Spleen (tissue), 11 donors: Measurements from ENCODE around the gene STON1. TPM values are rescaled to one million over a fixed set of nuclear protein-coding genes. Genes with fewer than 3 reads are reported as not detected.

Experiments used
- DNase-seq: peaks from one replicate; pipeline ENCODE4 v3.0.0-alpha.2; 2020
- H3K27ac ChIP-seq, 8 donors: fragments of 200-600 bp; sonication (generic) in 7 of 8; 1 replicate in 4 of 8; 2 replicates in 4 of 8; pipeline versions ENCODE4 v1.5.0 to v1.8.0; 2016 to 2021; ENCODE audit warnings: inconsistent platforms in 4 of 8, mild to moderate bottlenecking in 4 of 8, moderate library complexity in 1 of 8
- H3K27me3 ChIP-seq, 7 donors: fragments of 200-600 bp; sonication (generic) in 6 of 7; replicated peaks in 1 of 7; 1 replicate in 4 of 7; 2 replicates in 3 of 7; pipeline versions ENCODE4 v1.5.0 to v1.8.0; 2016 to 2021; ENCODE audit warnings: inconsistent platforms in 3 of 7, mild to moderate bottlenecking in 1 of 7
- H3K36me3 ChIP-seq, 6 donors: fragments of 200-600 bp; sonication (generic) in 5 of 6; 1 replicate in 4 of 6; 2 replicates in 2 of 6; pipeline versions ENCODE4 v1.5.0 to v1.8.0; 2016 to 2021; ENCODE audit warnings: inconsistent platforms in 2 of 6
- H3K4me1 ChIP-seq, 6 donors: fragments of 200-600 bp; sonication (generic) in 5 of 6; 1 replicate in 3 of 6; 2 replicates in 3 of 6; pipeline versions ENCODE4 v1.5.0 to v1.8.0; 2016 to 2021; ENCODE audit warnings: inconsistent platforms in 3 of 6
- H3K4me3 ChIP-seq, 8 donors: fragments of 200-600 bp; sonication (generic) in 7 of 8; 1 replicate in 4 of 8; 2 replicates in 4 of 8; pipeline versions ENCODE4 v1.5.0 to v1.8.0; 2016 to 2021; ENCODE audit warnings: inconsistent platforms in 4 of 8, mild to moderate bottlenecking in 4 of 8, moderate library complexity in 2 of 8
- H3K9me3 ChIP-seq, 8 donors: fragments of 200-600 bp; sonication (generic) in 7 of 8; 1 replicate in 4 of 8; 2 replicates in 4 of 8; pipeline versions ENCODE4 v1.5.0 to v1.8.0; 2016 to 2021; ENCODE audit warnings: inconsistent platforms in 4 of 8
- POLR2A ChIP-seq, 3 donors: fragments of 450-650 bp; IDR thresholded peaks; one replicate each; pipeline ENCODE4 v1.5.1; 2017; ENCODE audit warnings: antibody characterized with exemption in 3 of 3, mild to moderate bottlenecking in 1 of 3
- POLR2AphosphoS5 ChIP-seq, 3 donors: sonication (generic); formaldehyde crosslinking; IDR thresholded peaks; one replicate each; pipeline ENCODE4 v1.5.1; 2017; ENCODE audit warnings: antibody characterized with exemption in 3 of 3
- WGBS, 5 donors: extraction: QIAGEN DNeasy Blood & Tissue Kit in 3 of 5; methylation state at CpG; one replicate each; pipeline versions ENCODE4 v1.1.5 to v1.1.7; 2013 to 2018; 5-methylcytosine and 5-hydroxymethylcytosine counted together
- intact Hi-C: fragments of 100-400 bp; cut with DNase I; formaldehyde crosslinking; loops from one replicate; pipeline ENCODE4 v1.15.0; 2023; ENCODE audit warnings: low total_unique reads
- polyA plus RNA-seq, 3 donors: library from polyadenylated mRNA; stranded (reverse); fragments of 200-250 nt; gene quantifications; one replicate each; pipeline ENCODE4 v1.2.1, GENCODE V29; 2013
- total RNA-seq, 7 donors: library from RNA; depleted of rRNA in 3 of 7; stranded (reverse); fragments of >200 nt in 3 of 7; fragmentation: NEBNext Ultra II Directional in 4 of 7; extraction: Animal tissue kit (Norgen Biotek cat#: 25700) in 4 of 7; gene quantifications; one replicate each; pipeline versions ENCODE4 v1.1.0 to v1.2.1, GENCODE V29; 2016 to 2021
- TF ChIP-seq, protein P1 (sequence below), 11 experiments: fragments of 200-600 bp in 7 of 11; fragments of 450-650 bp in 4 of 11; sonication (generic) in 4 of 11; IDR thresholded peaks in 8 of 11; conservative IDR thresholded peaks in 3 of 11; 1 replicate in 7 of 11; 2 replicates in 4 of 11; pipeline versions ENCODE4 v1.4.0 to v1.8.0; 2016 to 2021; ENCODE audit warnings: antibody characterized with exemption in 11 of 11, inconsistent platforms in 4 of 11, mild to moderate bottlenecking in 1 of 11
- donor health status: healthy with polysubstance abuse.
- donor health status: DM: no; HTN: no; CAD: no; lungs with moderate emphysema.
- donor health status: DM: no; HTN: no; CAD: no.
- donor health status: Bipolar disorder and iron deficiency.
- donor health status: healthy.
- donor health status: DM: no; HTN: no; CAD: no.
- donor health status: DM: yes; HTN: yes; CAD: no.

Gene STON1
- total and polyA plus RNA-seq, 10 donors: 2.1 to 31.0 (median 20.4) TPM

GRCh38 chr2:48560546-48561209 lies 30.7 kb downstream of the STON1 start:
- TF ChIP-seq POLR2A (IDR thresholded peaks at IDR 0.05) (no peak), POLR2AphosphoS5 (IDR thresholded peaks at IDR 0.05) (no peak)
- TF ChIP-seq, protein P1, sequence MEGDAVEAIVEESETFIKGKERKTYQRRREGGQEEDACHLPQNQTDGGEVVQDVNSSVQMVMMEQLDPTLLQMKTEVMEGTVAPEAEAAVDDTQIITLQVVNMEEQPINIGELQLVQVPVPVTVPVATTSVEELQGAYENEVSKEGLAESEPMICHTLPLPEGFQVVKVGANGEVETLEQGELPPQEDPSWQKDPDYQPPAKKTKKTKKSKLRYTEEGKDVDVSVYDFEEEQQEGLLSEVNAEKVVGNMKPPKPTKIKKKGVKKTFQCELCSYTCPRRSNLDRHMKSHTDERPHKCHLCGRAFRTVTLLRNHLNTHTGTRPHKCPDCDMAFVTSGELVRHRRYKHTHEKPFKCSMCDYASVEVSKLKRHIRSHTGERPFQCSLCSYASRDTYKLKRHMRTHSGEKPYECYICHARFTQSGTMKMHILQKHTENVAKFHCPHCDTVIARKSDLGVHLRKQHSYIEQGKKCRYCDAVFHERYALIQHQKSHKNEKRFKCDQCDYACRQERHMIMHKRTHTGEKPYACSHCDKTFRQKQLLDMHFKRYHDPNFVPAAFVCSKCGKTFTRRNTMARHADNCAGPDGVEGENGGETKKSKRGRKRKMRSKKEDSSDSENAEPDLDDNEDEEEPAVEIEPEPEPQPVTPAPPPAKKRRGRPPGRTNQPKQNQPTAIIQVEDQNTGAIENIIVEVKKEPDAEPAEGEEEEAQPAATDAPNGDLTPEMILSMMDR (IDR thresholded peaks at IDR 0.05 in 8 of 11, conservative IDR thresholded peaks at IDR 0.05 in 3 of 11): no peak
- no peaks in the 10 kb centered on the region for H3K4me1 ChIP-seq
- H3K9me3 ChIP-seq: no peaks in the 10 kb centered on the region
- 64 to 81% (median 70%) methylated on average over 5 of the region's 5 CpGs for WGBS, 5 donors
- no peaks in the 10 kb centered on the region for H3K27me3 ChIP-seq
- no peaks in the 10 kb centered on the region for H3K36me3 ChIP-seq
- H3K27ac ChIP-seq: no peak overlapping the region
- no peak overlapping the region for H3K4me3 ChIP-seq
- intact Hi-C loops: no loop called here
- no peak for DNase-seq

DNA sequence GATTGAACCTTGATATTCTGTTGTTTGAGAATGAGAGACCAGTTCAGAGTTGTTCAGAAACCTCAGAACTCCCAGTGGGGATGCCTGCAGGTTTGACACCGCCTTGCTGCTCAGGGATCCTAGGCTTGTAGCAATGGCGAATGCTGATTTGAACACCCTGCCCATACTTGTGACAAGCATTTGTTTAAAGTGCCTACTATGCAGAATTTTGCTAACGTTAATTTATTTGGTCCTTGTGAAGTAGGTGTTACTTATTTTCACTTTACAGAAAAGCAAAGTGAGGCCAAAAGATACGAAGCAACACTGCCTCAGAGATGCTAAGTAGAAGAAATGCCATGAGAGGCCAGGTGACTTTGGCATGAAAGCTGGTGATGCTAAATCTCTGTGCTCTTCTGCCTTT lies 32.3 kb downstream of the STON1 start:
- no peak overlapping the region for H3K4me3 ChIP-seq
- WGBS, 5 donors: 89 to 95% (median 93%) methylated on average over 4 of the region's 4 CpGs
- H3K4me1 ChIP-seq: peaks cover 0 to 4% (median 0%) of the 10 kb centered on the region in 6 donors
- H3K27ac ChIP-seq: no peak overlapping the region
- H3K27me3 ChIP-seq: no peaks in the 10 kb centered on the region
- H3K36me3 ChIP-seq: no peaks in the 10 kb centered on the region
- H3K9me3 ChIP-seq: no peaks in the 10 kb centered on the region
- no peak for TF ChIP-seq POLR2A (IDR thresholded peaks at IDR 0.05)
- TF ChIP-seq POLR2AphosphoS5 (IDR thresholded peaks at IDR 0.05): no peak
- TF ChIP-seq, protein P1 (IDR thresholded peaks at IDR 0.05 in 8 of 11, conservative IDR thresholded peaks at IDR 0.05 in 3 of 11): no peak
- intact Hi-C loops: no loop called here
- DNase-seq: no peak

DNA sequence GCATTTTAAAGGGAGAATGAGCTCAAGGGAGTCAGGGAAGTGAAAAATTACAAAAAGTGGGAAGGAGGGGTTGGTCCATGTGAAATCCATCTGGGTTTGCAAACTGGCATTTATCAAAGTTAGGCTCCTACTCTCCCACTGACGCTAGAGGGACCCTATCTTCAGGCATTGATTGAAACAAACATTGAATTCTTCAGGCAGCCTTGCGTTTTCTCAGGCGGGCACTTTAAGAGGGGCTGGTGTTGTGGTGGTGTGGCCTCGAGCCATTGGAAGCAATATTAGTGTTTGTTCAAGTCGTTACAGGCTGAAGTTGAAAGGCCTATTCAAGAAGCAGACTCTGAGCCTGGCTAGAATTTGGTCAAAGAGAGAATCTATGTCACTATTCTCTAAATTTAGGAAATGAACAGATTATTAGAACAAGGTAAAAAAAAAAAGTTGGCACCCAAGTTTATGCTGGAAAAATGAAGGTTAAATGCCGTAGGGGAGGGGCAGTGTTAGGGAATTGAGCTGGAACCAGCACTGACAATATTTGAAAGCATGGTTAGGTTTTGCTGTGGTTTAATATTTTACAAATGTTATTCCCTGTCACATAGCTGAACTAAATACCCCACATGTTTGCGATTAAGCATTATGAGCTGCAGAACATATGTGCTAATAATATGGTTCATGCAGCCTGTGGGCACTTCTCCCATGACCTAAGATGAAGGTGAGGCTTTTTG lies 36.8 kb downstream of the STON1 start:
- H3K9me3 ChIP-seq: no peaks in the 10 kb centered on the region
- H3K4me1 ChIP-seq: peaks cover 0 to 14% (median 4%) of the 10 kb centered on the region in 6 donors
- intact Hi-C loops: no loop called here
- no peaks in the 10 kb centered on the region for H3K27me3 ChIP-seq
- TF ChIP-seq POLR2A (IDR thresholded peaks at IDR 0.05): no peak
- TF ChIP-seq, protein P1 (IDR thresholded peaks at IDR 0.05 in 8 of 11, conservative IDR thresholded peaks at IDR 0.05 in 3 of 11): peak in 2 of 11 experiments; percentile 11 to 15
- H3K27ac ChIP-seq: peak overlapping the region in 2 of 8 donors; percentile 55 to 69
- WGBS, 5 donors: 64 to 72% (median 69%) methylated on average over 7 of the region's 7 CpGs
- H3K36me3 ChIP-seq: no peaks in the 10 kb centered on the region
- H3K4me3 ChIP-seq: no peak overlapping the region
- DNase-seq: no peak

DNA sequence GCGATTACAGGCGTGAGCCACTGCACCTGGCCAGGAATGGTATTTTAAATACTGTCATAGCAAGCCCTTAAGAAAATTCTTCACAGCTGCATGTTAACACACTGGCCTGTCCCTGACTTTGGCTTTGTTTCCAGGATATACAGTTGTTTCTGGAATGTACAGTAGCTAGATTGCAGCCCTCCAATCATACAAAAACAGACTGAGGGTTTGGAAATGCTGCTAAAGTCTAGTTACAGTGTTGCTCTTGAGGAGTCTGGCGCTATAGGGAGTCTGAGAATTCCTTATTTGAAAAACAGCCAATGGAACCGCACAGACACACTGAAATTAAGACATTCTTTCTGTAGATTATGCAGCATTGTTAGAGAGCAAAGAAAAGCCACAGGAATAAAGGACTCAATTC lies 37.7 kb downstream of the STON1 start:
- DNase-seq: no peak
- H3K27ac ChIP-seq: peak overlapping the region in 7 of 8 donors; percentile 21 to 69 (median 55)
- intact Hi-C loops: no loop called here

More for the DNA sequence above, 37.7 kb downstream of the STON1 start:
- TF ChIP-seq POLR2AphosphoS5 (IDR thresholded peaks at IDR 0.05): no peak
- TF ChIP-seq, protein P1 (IDR thresholded peaks at IDR 0.05 in 8 of 11, conservative IDR thresholded peaks at IDR 0.05 in 3 of 11): no peak
- no peak for TF ChIP-seq POLR2A (IDR thresholded peaks at IDR 0.05)
- Histone ChIP-seq H3K9me3 (no peaks in the 10 kb centered on the region), H3K36me3 (no peaks in the 10 kb centered on the region), H3K4me3 (no peak overlapping the region), H3K4me1 (peaks cover 0 to 14% (median 6%) of the 10 kb centered on the region in 6 donors), H3K27me3 (no peaks in the 10 kb centered on the region)
- WGBS, 5 donors: 83 to 93% (median 87%) methylated on average over 4 of the region's 4 CpGs
